GM08714 (cell line): ENCODE results near the gene MBNL1.

Source experiments
- H3K4me3 ChIP-seq: fragments of 200-500 bp; sonication (Bioruptor generic); 2 replicates; pipeline ENCODE4 v1.5.1; 2014; ENCODE audit warnings: mild to moderate bottlenecking, low read length, inconsistent platforms
- ZNF274 ChIP-seq: IDR thresholded peaks from 2 replicates; pipeline ENCODE4 v1.6.1; 2012; ENCODE audit warnings: mild to moderate bottlenecking, low read depth, low read length

Gene MBNL1

GRCh38 chr3:152338159-152338720 is 69.5 kb downstream of the MBNL1 start:
- H3K4me3 ChIP-seq, result no peak overlapping the region
- TF ChIP-seq ZNF274, result no peak

GRCh38 chr3:152339881-152340505 is 71.3 kb downstream of the MBNL1 start:
- H3K4me3 ChIP-seq, result no peak overlapping the region
- no peak for TF ChIP-seq ZNF274

- TF ChIP-seq ZNF274, result no peak
- no peak overlapping the region for H3K4me3 ChIP-seq
Observed at GRCh38 chr3:152345233-152345632, 76.5 kb downstream of the MBNL1 start.

- no peak overlapping the region for H3K4me3 ChIP-seq
- TF ChIP-seq ZNF274, result no peak
Observed at GRCh38 chr3:152346058-152346457, 77.3 kb downstream of the MBNL1 start.

- TF ChIP-seq ZNF274, result no peak
- no peak overlapping the region for H3K4me3 ChIP-seq
Observed at GRCh38 chr3:152346740-152347139, 78.0 kb downstream of the MBNL1 start.

- no peak overlapping the region for H3K4me3 ChIP-seq
- TF ChIP-seq ZNF274, result no peak
Observed at GRCh38 chr3:152348436-152349177, 79.9 kb downstream of the MBNL1 start.

GRCh38 chr3:152349392-152349791 is 80.7 kb downstream of the MBNL1 start:
- no peak for TF ChIP-seq ZNF274
- no peak overlapping the region for H3K4me3 ChIP-seq

- TF ChIP-seq ZNF274, result no peak
- H3K4me3 ChIP-seq, result no peak overlapping the region
Observed at GRCh38 chr3:152350139-152350538, 81.4 kb downstream of the MBNL1 start.

GRCh38 chr3:152350776-152351175 is 82.0 kb downstream of the MBNL1 start:
- no peak for TF ChIP-seq ZNF274
- H3K4me3 ChIP-seq, result no peak overlapping the region

- no peak overlapping the region for H3K4me3 ChIP-seq
- no peak for TF ChIP-seq ZNF274
Observed at GRCh38 chr3:152352554-152352953, 83.8 kb downstream of the MBNL1 start.

- H3K4me3 ChIP-seq, result no peak overlapping the region
- TF ChIP-seq ZNF274, result no peak
Observed at GRCh38 chr3:152353578-152353977, 84.8 kb downstream of the MBNL1 start.

GRCh38 chr3:152355744-152356665 is 87.3 kb downstream of the MBNL1 start:
- H3K4me3 ChIP-seq, result no peak overlapping the region; the same call in 1 of the 2 replicates
- TF ChIP-seq ZNF274, result no peak

GRCh38 chr3:152356870-152357276 is 88.1 kb downstream of the MBNL1 start:
- TF ChIP-seq ZNF274, result no peak

GRCh38 chr3:152357587-152357986 is 88.9 kb downstream of the MBNL1 start:
- no peak for TF ChIP-seq ZNF274
- H3K4me3 ChIP-seq, result no peak overlapping the region

More at GRCh38 chr3:152356870-152357276, 88.1 kb downstream of the MBNL1 start:
- no peak overlapping the region for H3K4me3 ChIP-seq
